ENCODE data around the gene CHRNA9. TPM values are rescaled to one million over a fixed set of nuclear protein-coding genes. Genes with fewer than 3 reads are reported as not detected.
"Not testable (repeated sequence)": the region's sequence is repeated elsewhere in the genome, so short reads cannot be mapped to it uniquely, and the experiment has no call there.

CHRNA9 gene
- total RNA-seq, 3 donors from 2014 or later (not counting 1 experiment from before 2014, with no cell fraction given): not detected

DNA sequence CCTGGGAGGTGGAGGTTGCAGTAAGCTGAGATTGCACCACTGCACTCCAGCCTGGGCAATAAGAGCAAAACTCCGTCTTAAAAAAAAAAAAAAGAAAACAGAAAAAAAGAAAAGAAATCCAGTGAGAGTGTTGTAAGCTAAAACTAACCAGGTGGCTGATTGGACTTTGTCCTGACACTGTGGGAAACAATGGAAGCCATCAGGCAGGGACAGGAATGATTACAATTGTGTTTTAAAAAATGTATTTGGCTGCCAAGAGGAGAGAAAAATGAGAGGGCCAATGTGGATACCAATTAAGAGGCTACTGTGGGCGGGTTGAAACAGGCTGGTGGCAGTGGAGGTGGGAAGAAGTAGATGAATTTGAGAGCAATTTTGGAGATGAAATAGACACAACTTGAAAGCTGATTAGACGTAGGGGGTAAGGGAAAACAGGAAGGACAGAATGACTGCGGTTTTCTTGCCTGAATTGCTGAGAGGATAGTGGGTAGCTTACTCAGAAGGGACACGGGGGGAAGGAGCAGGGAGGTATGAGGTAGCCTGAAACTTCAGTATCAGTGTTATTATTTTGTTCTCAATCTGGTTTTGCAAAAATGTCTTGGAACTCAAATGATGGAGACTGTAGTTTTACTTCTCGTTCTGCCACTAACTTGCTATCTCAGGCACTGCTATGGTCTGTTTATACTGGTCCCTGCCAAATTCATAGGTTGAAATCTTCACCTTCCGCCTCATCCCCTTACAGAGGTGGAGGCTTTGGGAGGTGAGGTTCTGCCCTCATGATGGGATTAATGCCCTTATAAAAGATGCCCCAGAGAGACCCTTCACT, 45.6 kb upstream of the CHRNA9 start:
- H3K27me3 Mint-ChIP-seq (ENCODE audit: low read depth in 2 of 2): peaks cover 4 to 9% of the 10 kb centered on the region in 2 donors
- H3K36me3 Mint-ChIP-seq: no peaks in the 10 kb centered on the region
- TF ChIP-seq, protein P1, sequence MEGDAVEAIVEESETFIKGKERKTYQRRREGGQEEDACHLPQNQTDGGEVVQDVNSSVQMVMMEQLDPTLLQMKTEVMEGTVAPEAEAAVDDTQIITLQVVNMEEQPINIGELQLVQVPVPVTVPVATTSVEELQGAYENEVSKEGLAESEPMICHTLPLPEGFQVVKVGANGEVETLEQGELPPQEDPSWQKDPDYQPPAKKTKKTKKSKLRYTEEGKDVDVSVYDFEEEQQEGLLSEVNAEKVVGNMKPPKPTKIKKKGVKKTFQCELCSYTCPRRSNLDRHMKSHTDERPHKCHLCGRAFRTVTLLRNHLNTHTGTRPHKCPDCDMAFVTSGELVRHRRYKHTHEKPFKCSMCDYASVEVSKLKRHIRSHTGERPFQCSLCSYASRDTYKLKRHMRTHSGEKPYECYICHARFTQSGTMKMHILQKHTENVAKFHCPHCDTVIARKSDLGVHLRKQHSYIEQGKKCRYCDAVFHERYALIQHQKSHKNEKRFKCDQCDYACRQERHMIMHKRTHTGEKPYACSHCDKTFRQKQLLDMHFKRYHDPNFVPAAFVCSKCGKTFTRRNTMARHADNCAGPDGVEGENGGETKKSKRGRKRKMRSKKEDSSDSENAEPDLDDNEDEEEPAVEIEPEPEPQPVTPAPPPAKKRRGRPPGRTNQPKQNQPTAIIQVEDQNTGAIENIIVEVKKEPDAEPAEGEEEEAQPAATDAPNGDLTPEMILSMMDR (IDR thresholded peaks at IDR 0.05): no peak
- Histone ChIP-seq H3K4me3 (ENCODE audit: low read length) (no peak overlapping the region), H3K27me3 (ENCODE audit: control insufficient read depth, insufficient read depth, low read length) (no peaks in the 10 kb centered on the region), H3K9me3 (ENCODE audit: control insufficient read depth, insufficient read depth, low read length) (no peaks in the 10 kb centered on the region), H3K27ac (ENCODE audit: low read length) (peak overlapping the region; percentile 27), H3K36me3 (ENCODE audit: control insufficient read depth, insufficient read depth, low read length) (no peaks in the 10 kb centered on the region), H3K4me1 (ENCODE audit: control insufficient read depth, insufficient read depth, low read length) (peaks cover 11% of the 10 kb centered on the region)
- no peak overlapping the region for H3K27ac Mint-ChIP-seq
- peak in 1 of 3 donors; percentile 40 for ATAC-seq
- 28% methylated on average over 6 of the region's 7 CpGs for WGBS (ENCODE audit: insufficient coverage)
- no peaks in the 10 kb centered on the region for H3K9me3 Mint-ChIP-seq
- peaks cover 6 to 12% of the 10 kb centered on the region in 2 donors for H3K4me1 Mint-ChIP-seq
- H3K4me3 Mint-ChIP-seq: no peak overlapping the region
- intact Hi-C loops (cut with micrococcal nuclease): no loop called here
- DNase-seq: peak in 1 of 2 donors; percentile 66

DNA sequence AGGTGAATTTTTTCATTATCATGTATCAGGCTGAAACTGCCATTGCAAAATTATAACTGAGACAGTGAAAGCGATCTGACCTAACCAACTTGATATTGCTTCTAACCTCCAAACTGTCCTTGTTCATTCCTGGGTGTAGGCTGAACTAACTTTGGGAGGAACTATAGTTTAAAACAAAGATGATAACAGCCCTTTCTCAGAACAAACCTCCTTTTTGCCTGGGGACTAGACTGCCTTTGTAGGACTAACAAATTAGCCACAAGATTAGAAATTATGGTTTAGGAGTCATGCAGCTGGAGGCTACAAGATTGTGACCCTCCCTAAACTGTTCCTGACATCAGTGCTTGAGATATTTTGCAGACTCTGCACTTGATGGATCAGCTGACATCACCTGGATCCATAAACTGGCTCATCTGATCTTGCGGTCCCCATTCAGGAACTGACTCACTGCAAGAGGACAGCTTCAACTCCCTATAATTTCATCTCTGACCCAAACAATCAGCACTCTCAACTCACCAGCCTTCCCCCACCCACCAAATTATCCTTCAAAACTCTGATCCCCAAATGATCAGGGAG, 44.4 kb upstream of the CHRNA9 start:
- WGBS (ENCODE audit: insufficient coverage): 83% methylated on average over 2 of the region's 2 CpGs
- intact Hi-C loops (cut with micrococcal nuclease): not testable (repeated sequence)
- H3K4me1 Mint-ChIP-seq: peaks cover 6 to 12% of the 10 kb centered on the region in 2 donors

DNA sequence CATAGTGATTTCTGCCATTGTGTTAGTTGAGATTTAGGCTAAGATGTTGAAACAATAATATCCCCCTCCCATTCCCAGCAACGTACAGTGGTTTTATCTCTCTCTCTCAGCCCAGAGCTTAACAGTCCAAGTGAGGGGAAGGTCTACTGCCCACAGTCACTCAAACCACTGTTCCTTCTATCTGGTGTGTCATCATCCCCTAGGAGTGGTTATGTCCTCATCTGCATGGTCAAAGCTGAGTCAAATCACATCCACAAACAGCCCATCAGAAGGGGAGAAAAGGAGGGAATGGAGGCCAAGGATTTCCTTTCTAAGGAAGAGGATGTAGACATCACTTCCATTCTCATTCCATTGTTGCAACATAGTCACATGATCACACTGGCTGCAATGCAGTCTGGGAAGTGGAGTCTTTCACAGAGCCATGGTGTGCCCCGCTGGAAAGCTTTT, 42.8 kb upstream of the CHRNA9 start:
- H3K9me3 ChIP-seq (ENCODE audit: control insufficient read depth, insufficient read depth, low read length): peaks cover 8% of the 10 kb centered on the region
- peaks cover 11% of the 10 kb centered on the region for H3K4me1 ChIP-seq (ENCODE audit: control insufficient read depth, insufficient read depth, low read length)
- H3K27ac Mint-ChIP-seq: no peak overlapping the region
- H3K36me3 Mint-ChIP-seq: no peaks in the 10 kb centered on the region
- WGBS (ENCODE audit: insufficient coverage): 90% methylated on average over 2 of the region's 2 CpGs
- peaks cover 6 to 12% of the 10 kb centered on the region in 2 donors for H3K4me1 Mint-ChIP-seq
- TF ChIP-seq, protein P1 (IDR thresholded peaks at IDR 0.05): no peak
- H3K4me3 Mint-ChIP-seq: no peak overlapping the region
- H3K27me3 ChIP-seq (ENCODE audit: control insufficient read depth, insufficient read depth, low read length): no peaks in the 10 kb centered on the region
- peaks cover 4 to 9% of the 10 kb centered on the region in 2 donors for H3K27me3 Mint-ChIP-seq (ENCODE audit: low read depth in 2 of 2)
- DNase-seq (no peak), ATAC-seq (no peak)
- H3K36me3 ChIP-seq (ENCODE audit: control insufficient read depth, insufficient read depth, low read length): no peaks in the 10 kb centered on the region
- intact Hi-C loops (cut with micrococcal nuclease): no loop called here
- no peak overlapping the region for H3K27ac ChIP-seq (ENCODE audit: low read length)
- no peak overlapping the region for H3K4me3 ChIP-seq (ENCODE audit: low read length)
- no peaks in the 10 kb centered on the region for H3K9me3 Mint-ChIP-seq

More for the DNA sequence above, 44.4 kb upstream of the CHRNA9 start:
- not testable (repeated sequence) for H3K27me3 Mint-ChIP-seq (ENCODE audit: low read depth in 2 of 2); H3K27ac ChIP-seq (ENCODE audit: low read length); H3K9me3 Mint-ChIP-seq; H3K9me3 ChIP-seq (ENCODE audit: control insufficient read depth, insufficient read depth, low read length); ATAC-seq; H3K36me3 Mint-ChIP-seq; H3K27me3 ChIP-seq (ENCODE audit: control insufficient read depth, insufficient read depth, low read length); H3K27ac Mint-ChIP-seq; H3K4me3 ChIP-seq (ENCODE audit: low read length); H3K4me3 Mint-ChIP-seq; H3K36me3 ChIP-seq (ENCODE audit: control insufficient read depth, insufficient read depth, low read length)
- peak in 1 of 2 donors; percentile 32 for DNase-seq
- peaks cover 11% of the 10 kb centered on the region for H3K4me1 ChIP-seq (ENCODE audit: control insufficient read depth, insufficient read depth, low read length)

DNA sequence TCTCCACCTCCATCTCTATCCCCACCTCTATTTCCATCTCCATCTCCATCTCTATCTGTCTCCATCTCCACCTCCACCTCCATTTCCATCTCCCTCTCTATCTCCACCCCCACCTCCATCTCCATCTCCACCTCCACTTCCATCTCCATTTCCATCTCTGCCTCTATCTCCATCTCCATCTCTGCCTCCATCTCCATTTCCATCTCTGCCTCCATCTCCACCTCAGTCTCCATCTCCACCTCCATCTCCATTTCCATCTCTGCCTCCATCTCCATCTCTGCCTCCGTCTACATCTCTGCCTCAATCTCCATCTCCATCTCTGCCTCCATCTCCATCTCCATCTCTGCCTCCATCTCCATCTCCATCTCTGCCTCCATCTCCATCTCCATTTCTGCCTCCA, 40.8 kb upstream of the CHRNA9 start:
- Mint-ChIP-seq H3K36me3 (no peaks in the 10 kb centered on the region), H3K27me3 (ENCODE audit: low read depth in 2 of 2) (peaks cover 4 to 9% of the 10 kb centered on the region in 2 donors), H3K27ac (no peak overlapping the region), H3K4me3 (no peak overlapping the region), H3K4me1 (peaks cover 5 to 6% of the 10 kb centered on the region in 2 donors), H3K9me3 (no peaks in the 10 kb centered on the region)
- H3K36me3 ChIP-seq (ENCODE audit: control insufficient read depth, insufficient read depth, low read length): no peaks in the 10 kb centered on the region
- H3K4me1 ChIP-seq (ENCODE audit: control insufficient read depth, insufficient read depth, low read length): peaks cover 10% of the 10 kb centered on the region
- no peaks in the 10 kb centered on the region for H3K27me3 ChIP-seq (ENCODE audit: control insufficient read depth, insufficient read depth, low read length)
- H3K4me3 ChIP-seq (ENCODE audit: low read length): no peak overlapping the region
- DNase-seq (no peak), ATAC-seq (no peak)
- TF ChIP-seq, protein P1 (IDR thresholded peaks at IDR 0.05): no peak
- WGBS (ENCODE audit: insufficient coverage): 94% methylated on average over 1 of the region's 1 CpG
- peaks cover 8% of the 10 kb centered on the region for H3K9me3 ChIP-seq (ENCODE audit: control insufficient read depth, insufficient read depth, low read length)
- no peak overlapping the region for H3K27ac ChIP-seq (ENCODE audit: low read length)
- intact Hi-C loops (cut with micrococcal nuclease): no loop called here

DNA sequence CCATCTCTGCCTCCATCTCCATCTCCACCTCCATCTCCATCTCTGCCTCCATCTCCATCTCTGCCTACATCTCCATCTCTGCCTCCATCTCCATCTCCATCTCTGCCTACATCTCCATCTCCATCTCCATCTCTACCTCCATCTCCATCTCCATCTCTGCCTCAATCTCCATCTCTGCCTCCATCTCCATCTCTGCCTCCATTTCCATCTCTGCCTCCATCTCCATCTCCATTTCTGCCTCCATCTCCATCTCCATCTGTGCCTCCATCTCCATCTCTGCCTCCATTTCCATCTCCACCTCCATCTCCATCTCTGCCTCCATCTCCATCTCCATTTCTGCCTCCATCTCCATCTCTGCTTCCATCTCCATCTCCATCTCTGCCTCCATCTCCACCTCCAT, 40.1 kb upstream of the CHRNA9 start:
- H3K4me3 ChIP-seq (ENCODE audit: low read length); H3K4me1 Mint-ChIP-seq; DNase-seq; H3K27ac Mint-ChIP-seq; H3K36me3 Mint-ChIP-seq; H3K4me3 Mint-ChIP-seq; H3K27me3 Mint-ChIP-seq (ENCODE audit: low read depth in 2 of 2); H3K9me3 ChIP-seq (ENCODE audit: control insufficient read depth, insufficient read depth, low read length); ATAC-seq; H3K36me3 ChIP-seq (ENCODE audit: control insufficient read depth, insufficient read depth, low read length); intact Hi-C loops (cut with micrococcal nuclease); H3K27me3 ChIP-seq (ENCODE audit: control insufficient read depth, insufficient read depth, low read length); H3K9me3 Mint-ChIP-seq: not testable (repeated sequence)
- Histone ChIP-seq H3K27ac (ENCODE audit: low read length) (peak overlapping the region; percentile 0), H3K4me1 (ENCODE audit: control insufficient read depth, insufficient read depth, low read length) (peaks cover 11% of the 10 kb centered on the region)
